Measurements from ENCODE around the gene OR5H1.
"Not testable (repeated sequence)": the region's sequence is repeated elsewhere in the genome, so short reads cannot be mapped to it uniquely, and the experiment has no call there.

The OR5H1 gene

DNA sequence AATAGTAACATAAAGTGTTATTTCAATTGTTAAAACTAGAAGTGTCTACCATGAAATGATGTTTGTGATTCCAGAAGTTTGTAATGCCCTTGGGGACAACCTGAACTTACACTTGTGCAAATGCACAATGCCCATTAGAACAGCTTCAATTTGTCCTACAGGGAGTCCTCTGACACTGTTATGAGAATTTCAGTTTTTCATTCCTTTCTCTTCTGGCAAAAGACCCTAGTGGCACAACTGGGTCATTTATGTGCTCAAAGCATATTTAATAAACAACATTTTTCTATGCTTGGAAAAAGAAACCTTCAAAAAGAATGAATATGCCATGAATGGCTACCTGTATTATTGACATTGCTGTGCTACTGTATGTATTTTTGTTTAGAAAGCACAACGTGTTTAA, at the start of gene OR5H1:
Gene OR5H1 (plus strand): TSS at position 301 of the 400 bp plus-strand sequence. CDS start 1,977 bp downstream, outside the sequence.
- no peak for DNase-seq

- no peak for DNase-seq
Observed at GRCh38 chr3:98086873-98087272, 43.6 kb upstream of the OR5H1 start, which contains the start of gene OR5AC2. TSS of gene OR5AC2 (plus strand) at chr3:98087173. CDS start at chr3:98087173, 0 bp downstream.

GRCh38 chr3:98095882-98096281, 34.6 kb upstream of the OR5H1 start:
- DNase-seq, result no peak

- DNase-seq, result no peak
Observed at GRCh38 chr3:98099848-98100247, 30.7 kb upstream of the OR5H1 start.

- no peak for DNase-seq
Observed at GRCh38 chr3:98108162-98108561, 22.4 kb upstream of the OR5H1 start.

- DNase-seq, result no peak
Observed at GRCh38 chr3:98109807-98110549, 20.5 kb upstream of the OR5H1 start.

DNA sequence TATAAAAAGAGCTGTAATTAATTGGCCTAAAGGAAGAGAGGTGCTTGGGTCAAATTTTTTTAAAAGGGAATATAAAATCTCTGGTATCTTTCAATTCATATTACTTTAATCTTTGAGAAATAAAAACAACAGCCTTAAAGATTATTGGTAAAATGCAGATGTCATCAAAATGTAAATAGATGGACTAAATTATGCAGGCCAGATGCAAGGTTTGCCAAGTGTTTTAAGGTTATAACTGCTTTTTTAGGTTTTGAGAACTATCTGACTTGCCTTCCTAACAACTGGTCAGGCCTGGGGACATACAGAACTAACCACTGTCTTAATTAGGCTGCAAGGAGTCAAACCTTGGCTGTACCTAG, 20.0 kb upstream of the OR5H1 start:
- DNase-seq, result no peak

DNA sequence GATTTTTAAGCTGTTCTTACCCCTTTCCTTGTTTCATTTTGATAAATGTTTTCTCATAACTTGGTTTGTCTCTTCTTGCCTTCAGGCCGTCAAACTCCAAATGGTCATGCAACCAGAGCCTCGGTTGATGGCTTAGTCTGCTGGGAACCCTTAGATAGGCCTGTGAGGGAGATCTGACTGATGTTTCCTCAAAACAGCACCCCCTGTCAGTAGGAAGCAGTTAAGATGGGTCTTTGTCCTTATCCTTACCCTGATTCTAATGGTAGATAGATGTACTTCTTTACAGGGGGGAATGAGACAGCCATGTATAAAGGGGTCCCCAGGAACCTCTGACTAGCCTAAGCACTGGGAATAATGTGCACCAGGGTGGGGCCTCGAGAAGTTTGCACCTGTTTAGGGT, 16.3 kb upstream of the OR5H1 start:
- no peak for DNase-seq

- no peak for DNase-seq
Observed at GRCh38 chr3:98115717-98116116, 14.8 kb upstream of the OR5H1 start.

DNA sequence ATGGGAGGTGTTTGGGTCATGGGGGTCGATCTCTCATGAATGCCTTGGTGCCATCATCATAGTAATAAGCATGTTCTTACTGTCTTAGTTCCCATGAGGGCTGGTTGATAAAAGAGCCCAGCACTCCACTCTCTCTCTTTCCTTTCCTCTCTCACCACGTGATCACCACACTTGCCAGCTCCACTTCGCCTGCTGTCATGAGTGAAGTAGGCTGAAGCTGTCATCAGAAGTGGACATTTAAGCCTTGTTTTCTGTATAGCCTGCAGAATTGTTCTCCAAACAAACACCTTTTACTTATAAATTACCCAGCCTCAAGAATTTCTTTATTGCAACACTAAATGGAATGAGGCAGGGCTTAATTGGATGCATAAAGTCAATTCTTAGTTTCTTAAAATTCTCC, 6.1 kb downstream of the OR5H1 start:
- DNase-seq, result no peak

GRCh38 chr3:98137826-98138557, 7.5 kb downstream of the OR5H1 start:
- DNase-seq, result not testable (repeated sequence)

- DNase-seq, result no peak
Observed at GRCh38 chr3:98140531-98140930, 10.0 kb downstream of the OR5H1 start.

GRCh38 chr3:98147179-98147578, 16.7 kb downstream of the OR5H1 start, which contains the start of gene OR5H14:
TSS of gene OR5H14 (plus strand) at chr3:98147479. CDS start at chr3:98149386, 1,907 bp downstream.
- no peak for DNase-seq

DNA sequence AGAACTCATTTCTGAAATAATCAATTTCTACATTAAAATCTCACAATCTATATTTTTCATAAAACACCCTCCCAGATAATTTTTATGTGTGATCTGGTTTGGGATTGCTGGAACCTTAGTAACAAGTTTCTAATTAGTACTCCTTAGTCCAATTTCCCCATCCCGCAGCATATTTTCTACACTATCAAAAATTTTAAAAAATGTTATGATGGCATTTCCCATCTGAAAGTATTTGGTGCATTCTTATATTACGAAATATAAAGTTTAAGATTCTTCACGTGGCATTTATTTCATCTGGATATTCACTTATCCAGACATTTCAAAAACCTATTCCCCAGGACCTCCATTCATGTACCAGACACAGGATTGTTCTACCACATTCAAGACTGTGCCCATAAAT, 18.2 kb downstream of the OR5H1 start:
- no peak for DNase-seq

DNA sequence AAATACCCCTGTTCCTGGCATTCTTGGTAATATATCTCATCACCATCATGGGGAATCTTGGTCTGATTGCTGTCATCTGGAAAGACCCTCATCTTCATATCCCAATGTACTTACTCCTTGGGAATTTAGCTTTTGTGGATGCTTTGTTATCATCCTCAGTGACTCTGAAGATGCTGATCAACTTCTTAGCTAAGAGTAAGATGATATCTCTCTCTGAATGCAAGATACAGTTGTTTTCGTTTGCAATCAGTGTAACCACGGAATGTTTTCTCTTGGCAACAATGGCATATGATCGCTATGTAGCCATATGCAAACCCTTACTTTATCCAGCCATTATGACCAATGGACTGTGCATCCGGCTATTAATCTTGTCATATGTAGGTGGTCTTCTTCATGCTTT, 18.9 kb downstream of the OR5H1 start:
- DNase-seq, result not testable (repeated sequence)

GRCh38 chr3:98151241-98151640, 20.7 kb downstream of the OR5H1 start:
- DNase-seq, result no peak

DNA sequence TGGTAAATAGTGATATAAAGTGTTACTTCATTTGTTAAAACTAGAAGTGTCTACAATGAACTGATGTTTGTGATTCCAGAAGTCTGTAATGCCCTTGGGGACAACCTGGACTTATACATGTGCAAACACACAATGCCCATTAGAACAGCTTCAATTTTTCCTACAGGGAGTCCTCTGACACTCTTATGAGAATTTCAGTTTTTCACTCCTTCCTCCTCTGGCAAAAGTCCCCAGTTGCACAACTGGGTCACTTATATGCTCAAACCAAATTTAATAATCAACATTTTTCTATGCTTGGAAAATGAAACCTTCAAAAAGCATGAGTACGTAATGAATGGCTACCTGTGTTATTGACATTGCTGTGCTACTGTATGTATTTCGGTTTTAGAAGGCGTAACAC, 35.9 kb downstream of the OR5H1 start, which contains the start of gene OR5H15:
Gene OR5H15 (plus strand): TSS at position 301 of the 400 bp plus-strand sequence. CDS start 2,004 bp downstream, outside the sequence.
- DNase-seq, result no peak

DNA sequence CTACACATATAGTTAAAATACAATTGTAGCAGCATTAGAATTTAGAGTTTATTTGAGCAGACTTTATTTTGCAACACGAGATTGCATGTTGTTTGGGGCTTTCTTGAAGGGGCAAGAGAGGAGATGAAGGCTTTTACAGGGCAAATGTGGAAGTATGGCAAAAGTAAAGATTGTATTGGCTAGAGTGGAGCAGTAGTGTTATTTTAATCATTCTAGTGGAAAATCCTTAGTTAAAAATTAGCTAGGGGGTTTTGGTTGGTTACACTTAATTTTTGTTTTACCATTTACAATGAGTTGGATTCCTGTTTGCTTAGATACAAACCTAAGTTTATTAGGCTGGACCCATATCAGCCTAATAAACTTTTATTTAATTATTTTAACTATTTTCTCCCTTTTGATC, 40.5 kb downstream of the OR5H1 start:
- no peak for DNase-seq

DNA sequence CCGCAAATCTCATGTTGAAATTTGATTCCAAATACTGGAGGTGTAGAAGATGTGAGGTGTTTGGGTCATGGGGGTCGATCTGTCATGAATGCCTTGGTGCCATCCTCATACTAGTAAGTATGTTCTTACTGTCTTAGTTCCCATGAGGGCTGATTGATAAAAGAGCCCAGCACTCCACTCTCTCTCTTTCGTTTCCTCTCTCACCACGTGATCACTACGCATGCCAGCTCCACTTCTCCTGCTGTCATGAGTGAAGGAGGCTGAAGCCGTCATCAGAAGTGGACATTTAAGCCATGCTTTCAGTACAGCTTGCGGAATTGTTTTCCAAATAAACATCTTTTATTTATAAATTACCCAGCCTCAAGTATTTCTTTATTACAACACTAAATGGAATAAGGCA, 42.1 kb downstream of the OR5H1 start:
- no peak for DNase-seq

- no peak for DNase-seq
Observed at GRCh38 chr3:98180319-98180890, 49.9 kb downstream of the OR5H1 start.

DNA sequence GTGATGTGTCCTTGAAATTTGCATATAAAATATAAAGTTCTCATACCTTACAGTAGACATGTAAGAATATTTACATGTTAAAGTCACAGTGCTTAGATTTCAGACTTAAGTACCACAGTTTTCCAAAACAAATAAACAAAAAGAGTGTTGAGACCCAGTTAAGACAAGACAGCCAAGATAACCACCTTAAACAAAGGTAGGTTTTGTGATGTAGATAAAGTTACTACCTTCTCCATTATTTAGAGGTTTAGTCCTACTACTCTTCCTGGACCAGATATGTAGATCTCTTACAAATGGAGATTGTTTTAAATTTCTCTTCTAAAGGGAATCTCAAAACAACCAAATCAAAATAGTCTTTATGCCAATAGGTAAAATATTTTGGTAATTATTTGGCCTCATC, 51.7 kb downstream of the OR5H1 start:
- no peak for DNase-seq

DNA sequence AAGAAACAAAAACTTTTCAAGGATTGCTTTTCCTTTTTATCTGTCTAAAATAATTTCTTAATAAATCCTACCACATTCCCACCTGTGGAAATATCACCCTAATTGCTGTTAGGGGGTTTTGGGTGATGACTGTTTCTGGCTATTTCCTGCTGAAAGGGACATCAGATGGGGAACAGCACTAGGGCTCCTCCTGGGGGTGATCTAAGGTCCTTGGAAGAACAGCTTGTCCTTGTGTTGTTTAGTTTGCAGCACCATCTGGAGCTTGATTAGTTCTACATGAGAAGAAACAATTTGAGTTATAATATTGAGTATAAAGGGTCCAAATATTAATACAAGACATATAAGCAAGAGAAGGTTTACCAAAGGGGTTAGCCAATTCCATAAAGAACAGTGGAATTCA, 54.7 kb downstream of the OR5H1 start:
- DNase-seq, result no peak
